GM12878 (cell line): ENCODE results near the gene NLRP14.

Experiments
- POLR2AphosphoS5 ChIP-seq: IDR thresholded peaks from 2 replicates; pipeline ENCODE4 v1.6.1; 2011; ENCODE audit warnings: mild to moderate bottlenecking, low read length, inconsistent platforms
- RAD21 ChIP-seq: IDR thresholded peaks from 2 replicates; pipeline ENCODE4 v1.6.1; 2011; ENCODE audit warnings: mild to moderate bottlenecking, low read depth, low read length, moderate library complexity; ENCODE audit not compliant: insufficient read depth
- YY1 ChIP-seq: IDR thresholded peaks from 2 replicates; pipeline ENCODE4 v1.6.1; 2011; ENCODE audit warnings: low read depth, mild to moderate bottlenecking, low read length
- ZNF687 ChIP-seq: fragments of 450-650 bp; IDR thresholded peaks from 2 replicates; pipeline ENCODE4 v1.6.1; 2017; ENCODE audit warnings: mild to moderate bottlenecking, moderate library complexity

DNA sequence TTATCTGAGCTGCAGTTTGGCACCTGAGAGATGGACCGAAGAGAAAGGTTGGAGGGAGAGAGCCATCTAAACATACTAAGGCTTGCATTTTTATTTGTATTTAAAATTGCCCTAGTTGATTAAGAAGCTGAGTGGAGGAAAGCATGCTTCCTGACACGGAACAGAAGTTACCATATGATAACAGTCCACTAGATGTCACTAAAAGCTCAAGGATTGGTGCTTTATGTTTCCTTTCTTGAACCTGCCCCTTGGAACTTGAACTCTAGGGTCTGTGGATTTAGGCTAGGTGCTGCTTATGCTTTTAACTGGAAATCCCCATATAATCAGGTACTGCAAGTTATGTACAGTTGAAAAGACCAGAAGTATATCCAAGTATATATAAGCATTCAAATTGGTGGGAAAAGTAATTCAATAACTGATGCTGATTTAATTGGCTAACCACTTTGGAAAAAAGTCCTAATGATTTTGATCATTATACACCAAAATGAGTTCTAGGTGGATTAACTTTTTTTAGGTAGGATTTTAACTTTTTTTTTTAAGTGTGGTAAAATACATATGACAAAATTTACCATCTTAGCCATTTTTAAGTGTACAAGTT is 78.1 kb downstream of the NLRP14 start:
- TF ChIP-seq POLR2AphosphoS5 = no peak
- TF ChIP-seq ZNF687 = no peak
- peak; percentile 94 for TF ChIP-seq RAD21
- 0 out of 2 replicates have a peak, but pooled peaks have one; percentile 15 for TF ChIP-seq YY1
